ENCODE results near the gene CCNY. TPM values are rescaled to one million over a fixed set of nuclear protein-coding genes. Genes with fewer than 3 reads are reported as not detected.

Gene CCNY
- total RNA-seq, 1 donor from 2014 or later, result 85.9 TPM

- no peaks in the 10 kb centered on the region for H3K27me3 Mint-ChIP-seq (ENCODE audit: low read depth, unreplicated experiment)
- no peak for FAIRE-seq
- Histone ChIP-seq H3K79me2 (ENCODE audit: insufficient read depth, low read length) (peaks cover 94% of the 10 kb centered on the region), H4K20me1 (ENCODE audit: insufficient read depth, low read length) (peaks cover 64% of the 10 kb centered on the region), H2AFZ (ENCODE audit: low read depth, low read length) (no peak overlapping the region), H3K4me2 (ENCODE audit: low read length) (no peak overlapping the region), H3K9ac (ENCODE audit: low read length) (no peak overlapping the region), H3K36me3 (ENCODE audit: insufficient read depth, low read length) (no peaks in the 10 kb centered on the region), H3K9me3 (ENCODE audit: insufficient read depth, low read depth, low read length) (no peaks in the 10 kb centered on the region), H3K27ac (ENCODE audit: low read depth, low read length) (no peak overlapping the region), H3K27me3 (ENCODE audit: insufficient read depth, low read length) (no peaks in the 10 kb centered on the region), H3K4me3 (ENCODE audit: insufficient read depth, low read depth, low read length) (no peak overlapping the region), H3K4me1 (ENCODE audit: insufficient read depth, low read length) (peaks cover 31% of the 10 kb centered on the region)
- DNase-seq (ENCODE audit: low read depth), result no peak
- H3K4me1 Mint-ChIP-seq (ENCODE audit: low read depth, unreplicated experiment), result peaks cover 54% of the 10 kb centered on the region
- H3K4me3 Mint-ChIP-seq (ENCODE audit: unreplicated experiment), result no peak overlapping the region
- no peaks in the 10 kb centered on the region for H3K9me3 Mint-ChIP-seq (ENCODE audit: unreplicated experiment)
- TF ChIP-seq EZH2 (IDR thresholded peaks at IDR 0.05; ENCODE audit: insufficient read depth, low read length) (no peak), CTCF (IDR thresholded peaks at IDR 0.05; ENCODE audit: insufficient read depth, low read depth, low read length) (no peak)
- H3K27ac Mint-ChIP-seq (ENCODE audit: unreplicated experiment), result peak overlapping the region; percentile 88
- peaks cover 5% of the 10 kb centered on the region for H3K36me3 Mint-ChIP-seq (ENCODE audit: low read depth, unreplicated experiment)
Measured at GRCh38 chr10:35428521-35428920, 92.2 kb downstream of the CCNY start.

- Histone ChIP-seq H3K36me3 (ENCODE audit: insufficient read depth, low read length) (no peaks in the 10 kb centered on the region), H4K20me1 (ENCODE audit: insufficient read depth, low read length) (peaks cover 68% of the 10 kb centered on the region), H3K27ac (ENCODE audit: low read depth, low read length) (no peak overlapping the region), H3K9ac (ENCODE audit: low read length) (no peak overlapping the region), H3K4me3 (ENCODE audit: insufficient read depth, low read depth, low read length) (no peak overlapping the region), H3K9me3 (ENCODE audit: insufficient read depth, low read depth, low read length) (no peaks in the 10 kb centered on the region), H3K27me3 (ENCODE audit: insufficient read depth, low read length) (no peaks in the 10 kb centered on the region), H2AFZ (ENCODE audit: low read depth, low read length) (no peak overlapping the region), H3K4me1 (ENCODE audit: insufficient read depth, low read length) (peaks cover 18% of the 10 kb centered on the region), H3K79me2 (ENCODE audit: insufficient read depth, low read length) (peaks cover 94% of the 10 kb centered on the region), H3K4me2 (ENCODE audit: low read length) (no peak overlapping the region)
- no peak for FAIRE-seq
- Mint-ChIP-seq H3K27me3 (ENCODE audit: low read depth, unreplicated experiment) (no peaks in the 10 kb centered on the region), H3K4me1 (ENCODE audit: low read depth, unreplicated experiment) (peaks cover 35% of the 10 kb centered on the region), H3K4me3 (ENCODE audit: unreplicated experiment) (no peak overlapping the region), H3K27ac (ENCODE audit: unreplicated experiment) (peak overlapping the region; percentile 11), H3K9me3 (ENCODE audit: unreplicated experiment) (no peaks in the 10 kb centered on the region), H3K36me3 (ENCODE audit: low read depth, unreplicated experiment) (no peaks in the 10 kb centered on the region)
- TF ChIP-seq CTCF (IDR thresholded peaks at IDR 0.05; ENCODE audit: insufficient read depth, low read depth, low read length) (no peak), EZH2 (IDR thresholded peaks at IDR 0.05; ENCODE audit: insufficient read depth, low read length) (no peak)
- no peak for DNase-seq (ENCODE audit: low read depth)
Measured at GRCh38 chr10:35432781-35433338, 96.6 kb downstream of the CCNY start.

- H3K4me3 ChIP-seq (ENCODE audit: insufficient read depth, low read depth, low read length), result no peak overlapping the region
- peaks cover 18% of the 10 kb centered on the region for H3K4me1 ChIP-seq (ENCODE audit: insufficient read depth, low read length)
- no peak overlapping the region for H3K4me3 Mint-ChIP-seq (ENCODE audit: unreplicated experiment)
- peak overlapping the region; percentile 84 for H3K27ac Mint-ChIP-seq (ENCODE audit: unreplicated experiment)
- peaks cover 28% of the 10 kb centered on the region for H3K4me1 Mint-ChIP-seq (ENCODE audit: low read depth, unreplicated experiment)
- H2AFZ ChIP-seq (ENCODE audit: low read depth, low read length), result no peak overlapping the region
- H3K4me2 ChIP-seq (ENCODE audit: low read length), result peak overlapping the region; percentile 14
- no peak overlapping the region for H3K9ac ChIP-seq (ENCODE audit: low read length)
- H3K27me3 ChIP-seq (ENCODE audit: insufficient read depth, low read length), result no peaks in the 10 kb centered on the region
- no peaks in the 10 kb centered on the region for H3K36me3 ChIP-seq (ENCODE audit: insufficient read depth, low read length)
- DNase-seq (ENCODE audit: low read depth) (peak; percentile 96), FAIRE-seq (peak; percentile 84)
- no peaks in the 10 kb centered on the region for H3K36me3 Mint-ChIP-seq (ENCODE audit: low read depth, unreplicated experiment)
- peak overlapping the region; percentile 3 for H3K27ac ChIP-seq (ENCODE audit: low read depth, low read length)
- H3K9me3 ChIP-seq (ENCODE audit: insufficient read depth, low read depth, low read length), result no peaks in the 10 kb centered on the region
- H3K9me3 Mint-ChIP-seq (ENCODE audit: unreplicated experiment), result no peaks in the 10 kb centered on the region
- TF ChIP-seq CTCF (IDR thresholded peaks at IDR 0.05; ENCODE audit: insufficient read depth, low read depth, low read length), result no peak
- no peak for TF ChIP-seq EZH2 (IDR thresholded peaks at IDR 0.05; ENCODE audit: insufficient read depth, low read length)
- no peaks in the 10 kb centered on the region for H3K27me3 Mint-ChIP-seq (ENCODE audit: low read depth, unreplicated experiment)
- H4K20me1 ChIP-seq (ENCODE audit: insufficient read depth, low read length), result peaks cover 64% of the 10 kb centered on the region
- H3K79me2 ChIP-seq (ENCODE audit: insufficient read depth, low read length), result peaks cover 94% of the 10 kb centered on the region
Measured at GRCh38 chr10:35433851-35434426, 97.6 kb downstream of the CCNY start.

Measured in astrocyte (in vitro differentiated cells and primary cell).